HepG2 (cell line): ENCODE measurements around the gene TET3. TPM values are rescaled to one million over a fixed set of nuclear protein-coding genes. Genes with fewer than 3 reads are reported as not detected.
A peak's percentile ranks its signal among the peaks of the same experiment; 100 is the strongest.

Source experiments
- CENPX ChIP-seq: sonication (generic); formaldehyde crosslinking; IDR thresholded peaks from 2 replicates; pipeline ENCODE4 v1.9.0; 2021; ENCODE audit warnings: mild to moderate bottlenecking, missing genetic modification reagents, moderate library complexity
- JDP2 ChIP-seq: sonication (generic); formaldehyde crosslinking; IDR thresholded peaks from 2 replicates; pipeline ENCODE4 v1.8.1; 2022; ENCODE audit warnings: missing genetic modification reagents, borderline replicate concordance
- MIER2 ChIP-seq: IDR thresholded peaks from 2 replicates; pipeline ENCODE4 v1.6.1; 2016; ENCODE audit warnings: missing biosample characterization, missing genetic modification reagents
- SALL1 ChIP-seq: sonication (generic); formaldehyde crosslinking; IDR thresholded peaks from 2 replicates; pipeline ENCODE4 v1.8.0; 2022; ENCODE audit warnings: mild to moderate bottlenecking, missing genetic modification reagents
- SMARCC2 ChIP-seq: fragments of 450-650 bp; IDR thresholded peaks from 2 replicates; pipeline ENCODE4 v1.6.1; 2017; ENCODE audit warnings: antibody characterized with exemption, mild to moderate bottlenecking
- SOX6 ChIP-seq, 2 experiments: fragments of 450-650 bp in 1 of 2; sonication (generic) in 1 of 2; formaldehyde crosslinking in 1 of 2; IDR thresholded peaks; 2 replicates each; pipeline versions ENCODE4 v1.4.0 to v1.6.1; 2017 to 2020; ENCODE audit warnings: antibody characterized with exemption in 1 of 2, mild to moderate bottlenecking in 1 of 2, missing genetic modification reagents in 1 of 2
- SRSF1 ChIP-seq: fragments of 200-400 bp; formaldehyde crosslinking; optimal IDR thresholded peaks from 2 replicates; pipeline ENCODE3; 2017; ENCODE audit warnings: mild to moderate bottlenecking, low read depth, low read length, moderate library complexity
- ZC3H4 ChIP-seq: sonication (generic); formaldehyde crosslinking; IDR thresholded peaks from 2 replicates; pipeline ENCODE4 v1.4.0; 2020; ENCODE audit warnings: missing genetic modification reagents, borderline replicate concordance
- ZNF253 ChIP-seq: sonication (generic); formaldehyde crosslinking; IDR thresholded peaks from 2 replicates; pipeline ENCODE4 v1.8.0; 2022; ENCODE audit warnings: mild to moderate bottlenecking, missing genetic modification reagents, borderline replicate concordance
- ZNF777 ChIP-seq: sonication (generic); formaldehyde crosslinking; IDR thresholded peaks from 2 replicates; pipeline ENCODE4 v1.4.0; 2020; ENCODE audit warnings: missing genetic modification reagents
- ZSCAN30 ChIP-seq: sonication (generic); formaldehyde crosslinking; IDR thresholded peaks from 2 replicates; pipeline ENCODE4 v1.5.0; 2020; ENCODE audit warnings: mild to moderate bottlenecking, missing genetic modification reagents
- polyA plus RNA-seq, 8 experiments: library from polyadenylated mRNA; depleted of rRNA in 3 of 8; stranded (reverse) in 7 of 8; unstranded in 1 of 8; fragments of >200 nt; fragmentation: Illumina TruSeq in 4 of 8; extraction: Trizol in 4 of 8; gene quantifications; 2 replicates each; pipeline versions ENCODE4 v1.2.1 to v1.2.3, GENCODE V29; 2011 to 2016; ENCODE audit warnings: low read depth in 4 of 8, missing spikeins in 1 of 8, mixed read lengths in 1 of 8; ENCODE audit not compliant: insufficient read depth in 1 of 8
- total RNA-seq, 5 experiments: library from RNA; depleted of rRNA; stranded (reverse); fragments of >200 nt; fragmentation: Illumina TruSeq; extraction: Trizol; gene quantifications; 2 replicates each; pipeline ENCODE4 v1.2.3, GENCODE V29; 2016; ENCODE audit warnings: low read depth in 1 of 5
- TF ChIP-seq, protein P1 (sequence below): sonication (generic); formaldehyde crosslinking; IDR thresholded peaks from 2 replicates; pipeline ENCODE4 v1.4.0; 2020; ENCODE audit warnings: missing genetic modification reagents
- TF ChIP-seq, protein P2 (sequence below): sonication (generic); formaldehyde crosslinking; IDR thresholded peaks from 2 replicates; pipeline ENCODE4 v1.9.0; 2021; ENCODE audit warnings: mild to moderate bottlenecking, missing genetic modification reagents
- TF ChIP-seq, protein P3 (sequence below): sonication (generic); formaldehyde crosslinking; IDR thresholded peaks from 2 replicates; pipeline ENCODE4 v1.4.0; 2020; ENCODE audit warnings: missing genetic modification reagents; ENCODE audit errors: not compliant biosample characterization
- TF ChIP-seq, protein P4 (sequence below): sonication (generic); formaldehyde crosslinking; IDR thresholded peaks from 2 replicates; pipeline ENCODE4; 2020; ENCODE audit warnings: missing genetic modification reagents, mild to moderate bottlenecking, borderline replicate concordance

TET3 gene
- total and polyA plus RNA-seq, 2 of the 13 experiments (the other 11 are each of a cell fraction or from before 2014, with no cell fraction given), result 4.3 to 6.8 TPM

DNA sequence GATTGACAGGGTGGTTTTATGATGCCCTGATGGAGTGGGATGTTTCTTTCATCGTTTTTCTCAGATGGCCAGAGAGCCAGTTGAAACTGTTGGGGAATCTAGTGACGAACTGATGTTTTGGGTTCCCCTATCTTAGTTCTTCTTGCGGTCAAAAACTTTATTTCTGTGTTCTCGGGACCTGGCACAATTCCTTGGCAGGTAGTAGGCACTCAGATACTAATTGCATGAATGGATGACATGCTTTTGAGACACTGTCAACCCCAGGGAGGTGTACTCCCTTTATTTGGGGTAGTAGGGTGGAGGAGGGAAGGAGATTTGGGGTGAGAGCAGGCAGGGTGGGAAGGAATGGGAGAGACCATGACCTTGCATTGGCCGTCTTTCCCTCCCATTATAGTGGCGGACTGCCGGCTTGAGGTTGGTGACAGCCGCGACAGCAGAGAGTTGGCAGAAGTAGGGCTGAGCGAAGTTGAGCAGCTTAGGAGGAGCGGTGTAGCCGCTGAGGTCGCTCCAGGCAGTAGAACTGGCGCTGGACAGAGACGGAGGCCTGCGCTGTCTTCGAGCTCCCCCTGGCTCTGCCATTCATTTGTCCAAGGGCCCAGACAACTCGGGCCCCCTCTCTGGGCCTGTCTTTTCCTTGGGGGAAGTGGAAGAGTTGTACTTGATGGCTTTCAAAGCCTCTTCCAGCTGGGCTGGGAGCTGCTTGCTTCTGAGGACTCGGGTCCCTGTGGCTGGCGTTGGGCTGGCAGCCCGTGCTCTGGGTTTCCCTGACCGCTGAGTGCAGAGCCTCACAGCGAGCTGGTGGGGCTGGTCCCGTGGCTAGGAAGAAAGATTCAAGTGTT is 2.6 kb downstream of the TET3 start (continued):
- TF ChIP-seq, protein P1, sequence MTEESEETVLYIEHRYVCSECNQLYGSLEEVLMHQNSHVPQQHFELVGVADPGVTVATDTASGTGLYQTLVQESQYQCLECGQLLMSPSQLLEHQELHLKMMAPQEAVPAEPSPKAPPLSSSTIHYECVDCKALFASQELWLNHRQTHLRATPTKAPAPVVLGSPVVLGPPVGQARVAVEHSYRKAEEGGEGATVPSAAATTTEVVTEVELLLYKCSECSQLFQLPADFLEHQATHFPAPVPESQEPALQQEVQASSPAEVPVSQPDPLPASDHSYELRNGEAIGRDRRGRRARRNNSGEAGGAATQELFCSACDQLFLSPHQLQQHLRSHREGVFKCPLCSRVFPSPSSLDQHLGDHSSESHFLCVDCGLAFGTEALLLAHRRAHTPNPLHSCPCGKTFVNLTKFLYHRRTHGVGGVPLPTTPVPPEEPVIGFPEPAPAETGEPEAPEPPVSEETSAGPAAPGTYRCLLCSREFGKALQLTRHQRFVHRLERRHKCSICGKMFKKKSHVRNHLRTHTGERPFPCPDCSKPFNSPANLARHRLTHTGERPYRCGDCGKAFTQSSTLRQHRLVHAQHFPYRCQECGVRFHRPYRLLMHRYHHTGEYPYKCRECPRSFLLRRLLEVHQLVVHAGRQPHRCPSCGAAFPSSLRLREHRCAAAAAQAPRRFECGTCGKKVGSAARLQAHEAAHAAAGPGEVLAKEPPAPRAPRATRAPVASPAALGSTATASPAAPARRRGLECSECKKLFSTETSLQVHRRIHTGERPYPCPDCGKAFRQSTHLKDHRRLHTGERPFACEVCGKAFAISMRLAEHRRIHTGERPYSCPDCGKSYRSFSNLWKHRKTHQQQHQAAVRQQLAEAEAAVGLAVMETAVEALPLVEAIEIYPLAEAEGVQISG (CRISPR knock-in tag), result no peak
- TF ChIP-seq ZNF777 (CRISPR knock-in tag), result no peak
- TF ChIP-seq ZC3H4 (CRISPR knock-in tag), result no peak
- no peak for TF ChIP-seq SRSF1
- no peak for TF ChIP-seq SOX6 (IDR thresholded peaks at IDR 0.05)
- no peak for TF ChIP-seq SOX6 (CRISPR knock-in tag; IDR thresholded peaks at IDR 0.05)
- no peak for TF ChIP-seq SMARCC2
- no peak for TF ChIP-seq ZSCAN30 (CRISPR knock-in tag)
- TF ChIP-seq, protein P2, sequence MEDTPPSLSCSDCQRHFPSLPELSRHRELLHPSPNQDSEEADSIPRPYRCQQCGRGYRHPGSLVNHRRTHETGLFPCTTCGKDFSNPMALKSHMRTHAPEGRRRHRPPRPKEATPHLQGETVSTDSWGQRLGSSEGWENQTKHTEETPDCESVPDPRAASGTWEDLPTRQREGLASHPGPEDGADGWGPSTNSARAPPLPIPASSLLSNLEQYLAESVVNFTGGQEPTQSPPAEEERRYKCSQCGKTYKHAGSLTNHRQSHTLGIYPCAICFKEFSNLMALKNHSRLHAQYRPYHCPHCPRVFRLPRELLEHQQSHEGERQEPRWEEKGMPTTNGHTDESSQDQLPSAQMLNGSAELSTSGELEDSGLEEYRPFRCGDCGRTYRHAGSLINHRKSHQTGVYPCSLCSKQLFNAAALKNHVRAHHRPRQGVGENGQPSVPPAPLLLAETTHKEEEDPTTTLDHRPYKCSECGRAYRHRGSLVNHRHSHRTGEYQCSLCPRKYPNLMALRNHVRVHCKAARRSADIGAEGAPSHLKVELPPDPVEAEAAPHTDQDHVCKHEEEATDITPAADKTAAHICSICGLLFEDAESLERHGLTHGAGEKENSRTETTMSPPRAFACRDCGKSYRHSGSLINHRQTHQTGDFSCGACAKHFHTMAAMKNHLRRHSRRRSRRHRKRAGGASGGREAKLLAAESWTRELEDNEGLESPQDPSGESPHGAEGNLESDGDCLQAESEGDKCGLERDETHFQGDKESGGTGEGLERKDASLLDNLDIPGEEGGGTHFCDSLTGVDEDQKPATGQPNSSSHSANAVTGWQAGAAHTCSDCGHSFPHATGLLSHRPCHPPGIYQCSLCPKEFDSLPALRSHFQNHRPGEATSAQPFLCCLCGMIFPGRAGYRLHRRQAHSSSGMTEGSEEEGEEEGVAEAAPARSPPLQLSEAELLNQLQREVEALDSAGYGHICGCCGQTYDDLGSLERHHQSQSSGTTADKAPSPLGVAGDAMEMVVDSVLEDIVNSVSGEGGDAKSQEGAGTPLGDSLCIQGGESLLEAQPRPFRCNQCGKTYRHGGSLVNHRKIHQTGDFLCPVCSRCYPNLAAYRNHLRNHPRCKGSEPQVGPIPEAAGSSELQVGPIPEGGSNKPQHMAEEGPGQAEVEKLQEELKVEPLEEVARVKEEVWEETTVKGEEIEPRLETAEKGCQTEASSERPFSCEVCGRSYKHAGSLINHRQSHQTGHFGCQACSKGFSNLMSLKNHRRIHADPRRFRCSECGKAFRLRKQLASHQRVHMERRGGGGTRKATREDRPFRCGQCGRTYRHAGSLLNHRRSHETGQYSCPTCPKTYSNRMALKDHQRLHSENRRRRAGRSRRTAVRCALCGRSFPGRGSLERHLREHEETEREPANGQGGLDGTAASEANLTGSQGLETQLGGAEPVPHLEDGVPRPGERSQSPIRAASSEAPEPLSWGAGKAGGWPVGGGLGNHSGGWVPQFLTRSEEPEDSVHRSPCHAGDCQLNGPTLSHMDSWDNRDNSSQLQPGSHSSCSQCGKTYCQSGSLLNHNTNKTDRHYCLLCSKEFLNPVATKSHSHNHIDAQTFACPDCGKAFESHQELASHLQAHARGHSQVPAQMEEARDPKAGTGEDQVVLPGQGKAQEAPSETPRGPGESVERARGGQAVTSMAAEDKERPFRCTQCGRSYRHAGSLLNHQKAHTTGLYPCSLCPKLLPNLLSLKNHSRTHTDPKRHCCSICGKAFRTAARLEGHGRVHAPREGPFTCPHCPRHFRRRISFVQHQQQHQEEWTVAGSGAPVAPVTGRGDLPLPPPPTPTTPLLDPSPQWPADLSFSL, result no peak
- 0 out of 2 replicates have a peak, but pooled peaks have one; percentile 23 for TF ChIP-seq SALL1 (CRISPR knock-in tag)
- TF ChIP-seq CENPX (CRISPR knock-in tag), result no peak
- TF ChIP-seq ZNF253, result no peak
- no peak for TF ChIP-seq JDP2
- TF ChIP-seq, protein P3, sequence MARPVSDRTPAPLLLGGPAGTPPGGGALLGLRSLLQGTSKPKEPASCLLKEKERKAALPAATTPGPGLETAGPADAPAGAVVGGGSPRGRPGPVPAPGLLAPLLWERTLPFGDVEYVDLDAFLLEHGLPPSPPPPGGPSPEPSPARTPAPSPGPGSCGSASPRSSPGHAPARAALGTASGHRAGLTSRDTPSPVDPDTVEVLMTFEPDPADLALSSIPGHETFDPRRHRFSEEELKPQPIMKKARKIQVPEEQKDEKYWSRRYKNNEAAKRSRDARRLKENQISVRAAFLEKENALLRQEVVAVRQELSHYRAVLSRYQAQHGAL, result no peak
- TF ChIP-seq MIER2 (CRISPR knock-in tag), result 0 out of 2 replicates have a peak, but pooled peaks have one; percentile 49
- TF ChIP-seq, protein P4, sequence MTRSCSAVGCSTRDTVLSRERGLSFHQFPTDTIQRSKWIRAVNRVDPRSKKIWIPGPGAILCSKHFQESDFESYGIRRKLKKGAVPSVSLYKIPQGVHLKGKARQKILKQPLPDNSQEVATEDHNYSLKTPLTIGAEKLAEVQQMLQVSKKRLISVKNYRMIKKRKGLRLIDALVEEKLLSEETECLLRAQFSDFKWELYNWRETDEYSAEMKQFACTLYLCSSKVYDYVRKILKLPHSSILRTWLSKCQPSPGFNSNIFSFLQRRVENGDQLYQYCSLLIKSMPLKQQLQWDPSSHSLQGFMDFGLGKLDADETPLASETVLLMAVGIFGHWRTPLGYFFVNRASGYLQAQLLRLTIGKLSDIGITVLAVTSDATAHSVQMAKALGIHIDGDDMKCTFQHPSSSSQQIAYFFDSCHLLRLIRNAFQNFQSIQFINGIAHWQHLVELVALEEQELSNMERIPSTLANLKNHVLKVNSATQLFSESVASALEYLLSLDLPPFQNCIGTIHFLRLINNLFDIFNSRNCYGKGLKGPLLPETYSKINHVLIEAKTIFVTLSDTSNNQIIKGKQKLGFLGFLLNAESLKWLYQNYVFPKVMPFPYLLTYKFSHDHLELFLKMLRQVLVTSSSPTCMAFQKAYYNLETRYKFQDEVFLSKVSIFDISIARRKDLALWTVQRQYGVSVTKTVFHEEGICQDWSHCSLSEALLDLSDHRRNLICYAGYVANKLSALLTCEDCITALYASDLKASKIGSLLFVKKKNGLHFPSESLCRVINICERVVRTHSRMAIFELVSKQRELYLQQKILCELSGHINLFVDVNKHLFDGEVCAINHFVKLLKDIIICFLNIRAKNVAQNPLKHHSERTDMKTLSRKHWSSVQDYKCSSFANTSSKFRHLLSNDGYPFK (CRISPR knock-in tag), result no peak
